HepG2 (cell line): ENCODE measurements around the gene GGA1. TPM values are rescaled to one million over a fixed set of nuclear protein-coding genes. Genes with fewer than 3 reads are reported as not detected.

Source experiments
- GLI4 ChIP-seq: sonication (generic); formaldehyde crosslinking; IDR thresholded peaks from 2 replicates; pipeline ENCODE4 v1.5.1; 2020; ENCODE audit warnings: missing genetic modification reagents, mild to moderate bottlenecking, moderate library complexity, borderline replicate concordance
- HHEX ChIP-seq: IDR thresholded peaks from 2 replicates; pipeline ENCODE4 v1.6.1; 2016; ENCODE audit warnings: control low read depth
- JARID2 ChIP-seq: sonication (generic); formaldehyde crosslinking; IDR thresholded peaks from 2 replicates; pipeline ENCODE4 v1.8.1; 2023; ENCODE audit warnings: missing genetic modification reagents, inconsistent platforms; ENCODE audit not compliant: insufficient replicate concordance
- MAF1 ChIP-seq: sonication (generic); formaldehyde crosslinking; IDR thresholded peaks from 2 replicates; pipeline ENCODE4 v1.5.0; 2020; ENCODE audit warnings: missing genetic modification reagents, borderline replicate concordance
- MAFF ChIP-seq: IDR thresholded peaks from 2 replicates; pipeline ENCODE4 v1.6.1; 2011; ENCODE audit warnings: low read depth, low read length, improper control_type of control experiment
- MIER3 ChIP-seq: IDR thresholded peaks from 2 replicates; pipeline ENCODE4 v1.6.1; 2016; ENCODE audit warnings: missing compliant biosample characterization, borderline replicate concordance
- MTA1 ChIP-seq: sonication (generic); formaldehyde crosslinking; IDR thresholded peaks from 2 replicates; pipeline ENCODE4 v1.4.0; 2020; ENCODE audit warnings: missing genetic modification reagents, mild to moderate bottlenecking, borderline replicate concordance
- PCBP1 ChIP-seq: fragments of 200-400 bp; formaldehyde crosslinking; IDR thresholded peaks from 2 replicates; pipeline ENCODE4 v1.6.1; 2017; ENCODE audit warnings: mild to moderate bottlenecking, low read depth, low read length, borderline replicate concordance
- PPARG ChIP-seq: conservative IDR thresholded peaks from 2 replicates; pipeline ENCODE4 v1.6.1; 2016; ENCODE audit warnings: missing biosample characterization, missing genetic modification reagents
- RXRA ChIP-seq: sonication (generic); formaldehyde crosslinking; IDR thresholded peaks from 2 replicates; pipeline ENCODE4 v1.5.1; 2020; ENCODE audit warnings: missing genetic modification reagents
- SNRNP70 ChIP-seq: fragments of 200-400 bp; formaldehyde crosslinking; IDR thresholded peaks from 2 replicates; pipeline ENCODE4 v1.6.1; 2017; ENCODE audit warnings: mild to moderate bottlenecking, low read depth, low read length, moderate library complexity
- SOX13 ChIP-seq, 3 experiments: fragments of 450-650 bp in 1 of 3; sonication (generic) in 1 of 3; formaldehyde crosslinking in 1 of 3; IDR thresholded peaks in 2 of 3; conservative IDR thresholded peaks in 1 of 3; 2 replicates each; pipeline versions ENCODE4 v1.5.0 to v1.6.1; 2016 to 2020; ENCODE audit warnings: antibody characterized with exemption in 1 of 3, mild to moderate bottlenecking in 1 of 3, missing compliant biosample characterization in 1 of 3, missing genetic modification reagents in 1 of 3, moderate library complexity in 1 of 3
- ZBTB3 ChIP-seq: sonication (generic); formaldehyde crosslinking; IDR thresholded peaks from 2 replicates; pipeline ENCODE4 v1.4.0; 2020; ENCODE audit warnings: low read depth, mild to moderate bottlenecking, moderate library complexity, missing genetic modification reagents, borderline replicate concordance
- ZNF331 ChIP-seq: sonication (generic); formaldehyde crosslinking; IDR thresholded peaks from 2 replicates; pipeline ENCODE4 v1.4.0; 2020; ENCODE audit warnings: missing genetic modification reagents
- ZNF547 ChIP-seq: sonication (generic); formaldehyde crosslinking; IDR thresholded peaks from 2 replicates; pipeline ENCODE4 v1.5.1; 2020; ENCODE audit warnings: mild to moderate bottlenecking, missing genetic modification reagents
- ZNF550 ChIP-seq: sonication (generic); formaldehyde crosslinking; IDR thresholded peaks from 2 replicates; pipeline ENCODE4 v1.4.0; 2020; ENCODE audit warnings: mild to moderate bottlenecking, missing genetic modification reagents, borderline replicate concordance
- ZNF782 ChIP-seq: sonication (generic); formaldehyde crosslinking; IDR thresholded peaks from 2 replicates; pipeline ENCODE4 v1.4.0; 2020; ENCODE audit warnings: missing genetic modification reagents, mild to moderate bottlenecking, borderline replicate concordance
- polyA plus RNA-seq, 8 experiments: library from polyadenylated mRNA; depleted of rRNA in 3 of 8; stranded (reverse) in 7 of 8; unstranded in 1 of 8; fragments of >200 nt; fragmentation: Illumina TruSeq in 4 of 8; extraction: Trizol in 4 of 8; gene quantifications; 2 replicates each; pipeline versions ENCODE4 v1.2.1 to v1.2.3, GENCODE V29; 2011 to 2016; ENCODE audit warnings: low read depth in 4 of 8, missing spikeins in 1 of 8, mixed read lengths in 1 of 8; ENCODE audit not compliant: insufficient read depth in 1 of 8
- total RNA-seq, 5 experiments: library from RNA; depleted of rRNA; stranded (reverse); fragments of >200 nt; fragmentation: Illumina TruSeq; extraction: Trizol; gene quantifications; 2 replicates each; pipeline ENCODE4 v1.2.3, GENCODE V29; 2016; ENCODE audit warnings: low read depth in 1 of 5
- TF ChIP-seq, protein P1 (sequence below): sonication (generic); formaldehyde crosslinking; IDR thresholded peaks from 2 replicates; pipeline ENCODE4 v1.4.0; 2020; ENCODE audit warnings: mild to moderate bottlenecking, missing genetic modification reagents
- TF ChIP-seq, protein P2 (sequence below): sonication (generic); formaldehyde crosslinking; IDR thresholded peaks from 2 replicates; pipeline ENCODE4 v1.5.1; 2020; ENCODE audit warnings: mild to moderate bottlenecking, moderate library complexity, missing genetic modification reagents
- TF ChIP-seq, protein P3 (sequence below): sonication (generic); formaldehyde crosslinking; IDR thresholded peaks from 2 replicates; pipeline ENCODE4 v1.4.0; 2020; ENCODE audit warnings: missing genetic modification reagents, mild to moderate bottlenecking, borderline replicate concordance
- TF ChIP-seq, protein P4 (sequence below): sonication (generic); formaldehyde crosslinking; IDR thresholded peaks from 2 replicates; pipeline ENCODE4 v1.5.0; 2020; ENCODE audit warnings: mild to moderate bottlenecking, missing genetic modification reagents

The GGA1 gene
- total and polyA plus RNA-seq, 2 of the 13 experiments (the other 11 are each of a cell fraction or from before 2014, with no cell fraction given): 29.1 to 87.2 TPM

DNA sequence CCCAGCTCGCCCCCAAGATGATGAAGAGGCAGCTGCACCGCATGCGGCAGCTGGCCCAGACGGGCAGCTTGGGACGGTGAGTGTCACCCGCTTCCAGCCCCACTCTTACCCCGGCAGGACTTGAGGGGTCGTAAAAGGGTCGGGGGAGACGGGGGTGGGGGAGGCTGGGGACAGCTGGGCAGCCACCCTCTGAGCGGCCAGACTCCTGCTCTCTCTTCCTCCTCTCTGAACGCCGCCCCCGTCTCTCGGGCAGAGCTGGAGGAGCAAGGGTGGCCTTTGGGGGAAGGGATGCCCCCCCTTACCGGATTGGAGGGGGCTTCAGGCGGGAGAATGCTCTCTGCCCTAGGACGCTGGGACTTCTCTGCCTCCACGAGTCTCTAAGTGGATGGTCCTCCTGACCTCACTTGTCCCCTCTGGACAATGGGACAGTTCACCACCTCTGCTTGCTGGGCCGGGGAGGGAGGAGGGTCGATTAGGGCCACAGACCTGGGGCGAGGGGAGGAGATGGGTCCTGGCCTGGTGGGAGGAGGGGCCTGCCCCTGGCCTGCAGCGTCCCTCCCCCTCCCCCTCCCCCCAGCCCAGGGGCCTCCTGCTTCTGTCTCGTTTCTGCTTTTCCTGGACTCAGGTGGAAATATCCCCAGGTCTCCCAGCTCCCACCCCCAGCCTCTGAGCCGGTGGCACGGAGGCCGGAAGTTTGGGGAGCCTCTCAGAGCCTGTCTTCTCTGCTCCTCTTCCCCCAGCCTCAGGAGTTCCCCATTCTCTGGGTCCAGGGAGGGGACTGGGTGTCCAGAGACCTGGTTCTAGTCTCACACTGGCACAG, 31.3 kb downstream of the GGA1 start (continued):
- TF ChIP-seq, protein P1, sequence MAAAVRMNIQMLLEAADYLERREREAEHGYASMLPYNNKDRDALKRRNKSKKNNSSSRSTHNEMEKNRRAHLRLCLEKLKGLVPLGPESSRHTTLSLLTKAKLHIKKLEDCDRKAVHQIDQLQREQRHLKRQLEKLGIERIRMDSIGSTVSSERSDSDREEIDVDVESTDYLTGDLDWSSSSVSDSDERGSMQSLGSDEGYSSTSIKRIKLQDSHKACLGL (CRISPR knock-in tag): no peak
- no peak for TF ChIP-seq ZNF550 (CRISPR knock-in tag)
- TF ChIP-seq RXRA (CRISPR knock-in tag): no peak; the same call in 1 of the 2 replicates
- no peak for TF ChIP-seq MIER3 (CRISPR knock-in tag)
- TF ChIP-seq JARID2: no peak
- 0 out of 2 replicates have a peak, but pooled peaks have one; percentile 45 for TF ChIP-seq GLI4 (CRISPR knock-in tag)
- no peak for TF ChIP-seq ZBTB3 (CRISPR knock-in tag)
- no peak for TF ChIP-seq ZNF331 (CRISPR knock-in tag)
- no peak for TF ChIP-seq ZNF782 (CRISPR knock-in tag)
- no peak for TF ChIP-seq ZNF547 (CRISPR knock-in tag)
- TF ChIP-seq SOX13 (IDR thresholded peaks at IDR 0.05): no peak
- no peak; a peak in 2 of 4 replicates for TF ChIP-seq SOX13 (CRISPR knock-in tag; conservative IDR thresholded peaks at IDR 0.05 in 1 of 2, IDR thresholded peaks at IDR 0.05 in 1 of 2)
- TF ChIP-seq, protein P2, sequence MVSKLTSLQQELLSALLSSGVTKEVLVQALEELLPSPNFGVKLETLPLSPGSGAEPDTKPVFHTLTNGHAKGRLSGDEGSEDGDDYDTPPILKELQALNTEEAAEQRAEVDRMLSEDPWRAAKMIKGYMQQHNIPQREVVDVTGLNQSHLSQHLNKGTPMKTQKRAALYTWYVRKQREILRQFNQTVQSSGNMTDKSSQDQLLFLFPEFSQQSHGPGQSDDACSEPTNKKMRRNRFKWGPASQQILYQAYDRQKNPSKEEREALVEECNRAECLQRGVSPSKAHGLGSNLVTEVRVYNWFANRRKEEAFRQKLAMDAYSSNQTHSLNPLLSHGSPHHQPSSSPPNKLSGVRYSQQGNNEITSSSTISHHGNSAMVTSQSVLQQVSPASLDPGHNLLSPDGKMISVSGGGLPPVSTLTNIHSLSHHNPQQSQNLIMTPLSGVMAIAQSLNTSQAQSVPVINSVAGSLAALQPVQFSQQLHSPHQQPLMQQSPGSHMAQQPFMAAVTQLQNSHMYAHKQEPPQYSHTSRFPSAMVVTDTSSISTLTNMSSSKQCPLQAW (CRISPR knock-in tag): no peak
- TF ChIP-seq MTA1: no peak
- no peak for TF ChIP-seq PPARG (CRISPR knock-in tag)
- peak; percentile 38; the same call in 1 of the 2 replicates for TF ChIP-seq PCBP1
- TF ChIP-seq MAFF: no peak
- TF ChIP-seq, protein P3, sequence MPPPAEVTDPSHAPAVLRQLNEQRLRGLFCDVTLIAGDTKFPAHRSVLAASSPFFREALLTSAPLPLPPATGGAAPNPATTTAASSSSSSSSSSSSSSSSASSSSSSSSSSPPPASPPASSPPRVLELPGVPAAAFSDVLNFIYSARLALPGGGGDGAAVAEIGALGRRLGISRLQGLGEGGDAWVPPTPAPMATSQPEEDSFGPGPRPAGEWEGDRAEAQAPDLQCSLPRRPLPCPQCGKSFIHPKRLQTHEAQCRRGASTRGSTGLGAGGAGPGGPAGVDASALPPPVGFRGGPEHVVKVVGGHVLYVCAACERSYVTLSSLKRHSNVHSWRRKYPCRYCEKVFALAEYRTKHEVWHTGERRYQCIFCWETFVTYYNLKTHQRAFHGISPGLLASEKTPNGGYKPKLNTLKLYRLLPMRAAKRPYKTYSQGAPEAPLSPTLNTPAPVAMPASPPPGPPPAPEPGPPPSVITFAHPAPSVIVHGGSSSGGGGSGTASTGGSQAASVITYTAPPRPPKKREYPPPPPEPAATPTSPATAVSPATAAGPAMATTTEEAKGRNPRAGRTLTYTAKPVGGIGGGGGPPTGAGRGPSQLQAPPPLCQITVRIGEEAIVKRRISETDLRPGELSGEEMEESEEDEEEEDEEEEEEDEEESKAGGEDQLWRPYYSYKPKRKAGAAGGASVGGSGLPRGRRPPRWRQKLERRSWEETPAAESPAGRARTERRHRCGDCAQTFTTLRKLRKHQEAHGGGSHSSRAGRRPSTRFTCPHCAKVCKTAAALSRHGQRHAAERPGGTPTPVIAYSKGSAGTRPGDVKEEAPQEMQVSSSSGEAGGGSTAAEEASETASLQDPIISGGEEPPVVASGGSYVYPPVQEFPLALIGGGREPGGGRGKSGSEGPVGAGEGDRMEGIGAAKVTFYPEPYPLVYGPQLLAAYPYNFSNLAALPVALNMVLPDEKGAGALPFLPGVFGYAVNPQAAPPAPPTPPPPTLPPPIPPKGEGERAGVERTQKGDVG (CRISPR knock-in tag): no peak
- no peak for TF ChIP-seq MAF1
- TF ChIP-seq HHEX (CRISPR knock-in tag): no peak
- TF ChIP-seq, protein P4, sequence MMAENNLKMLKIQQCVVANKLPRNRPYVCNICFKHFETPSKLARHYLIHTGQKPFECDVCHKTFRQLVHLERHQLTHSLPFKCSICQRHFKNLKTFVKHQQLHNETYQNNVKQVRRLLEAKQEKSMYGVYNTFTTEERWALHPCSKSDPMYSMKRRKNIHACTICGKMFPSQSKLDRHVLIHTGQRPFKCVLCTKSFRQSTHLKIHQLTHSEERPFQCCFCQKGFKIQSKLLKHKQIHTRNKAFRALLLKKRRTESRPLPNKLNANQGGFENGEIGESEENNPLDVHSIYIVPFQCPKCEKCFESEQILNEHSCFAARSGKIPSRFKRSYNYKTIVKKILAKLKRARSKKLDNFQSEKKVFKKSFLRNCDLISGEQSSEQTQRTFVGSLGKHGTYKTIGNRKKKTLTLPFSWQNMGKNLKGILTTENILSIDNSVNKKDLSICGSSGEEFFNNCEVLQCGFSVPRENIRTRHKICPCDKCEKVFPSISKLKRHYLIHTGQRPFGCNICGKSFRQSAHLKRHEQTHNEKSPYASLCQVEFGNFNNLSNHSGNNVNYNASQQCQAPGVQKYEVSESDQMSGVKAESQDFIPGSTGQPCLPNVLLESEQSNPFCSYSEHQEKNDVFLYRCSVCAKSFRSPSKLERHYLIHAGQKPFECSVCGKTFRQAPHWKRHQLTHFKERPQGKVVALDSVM (CRISPR knock-in tag): 0 out of 2 replicates have a peak, but pooled peaks have one; percentile 6
- no peak for TF ChIP-seq SNRNP70
